ENCODE measurements around the gene TMEM128. TPM values are rescaled to one million over a fixed set of nuclear protein-coding genes. Genes with fewer than 3 reads are reported as not detected.
A peak's percentile ranks its signal among the peaks of the same experiment; 100 is the strongest.

TMEM128 gene
- total and polyA plus RNA-seq, 2 donors (not counting 1 experiment from before 2014, with no cell fraction given): 26.4 to 52.1 TPM

DNA sequence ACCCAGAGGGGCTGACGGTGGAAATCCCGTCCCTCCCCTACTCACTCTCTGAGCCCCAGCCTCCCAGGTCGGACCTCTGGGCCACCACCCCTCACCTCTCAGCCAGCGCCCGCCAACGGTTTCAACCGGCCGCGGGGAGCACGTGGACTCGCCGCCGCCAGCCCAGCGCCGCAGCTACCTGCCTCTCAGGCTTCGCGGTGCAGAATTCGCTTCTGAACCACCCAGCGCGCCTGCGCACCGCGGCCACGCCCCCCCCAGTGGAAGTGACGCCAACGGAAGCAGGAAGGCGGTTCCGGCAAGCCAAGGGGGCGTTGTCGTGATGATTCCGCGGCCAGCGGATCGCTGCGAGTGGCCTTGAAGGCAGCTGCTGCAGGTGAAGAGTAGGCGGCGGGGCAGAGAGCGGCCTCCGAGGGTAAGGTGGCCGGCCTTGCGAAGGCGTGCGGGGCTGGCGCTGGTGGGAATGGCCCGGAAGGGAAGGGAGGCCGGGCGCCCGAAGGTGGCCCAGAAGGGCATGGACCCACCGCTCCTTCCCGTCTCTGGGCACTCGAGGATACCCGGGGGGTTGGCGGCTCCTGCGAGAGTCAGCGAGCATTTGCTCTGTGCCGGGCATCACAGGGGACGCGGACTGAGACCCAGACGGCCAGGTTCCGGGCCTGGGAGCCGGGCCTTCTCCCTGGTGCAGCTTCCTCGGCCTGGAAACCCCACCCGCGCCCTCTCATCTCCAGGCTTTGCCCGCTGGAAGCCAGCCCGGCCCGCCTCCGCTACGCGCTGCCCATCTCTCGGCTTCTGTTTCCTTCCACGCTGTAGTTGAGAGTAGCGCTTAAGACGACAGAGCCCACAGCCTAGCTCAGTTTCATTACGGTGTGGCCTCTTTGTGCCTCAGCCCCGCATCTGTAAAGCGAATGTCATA lies 42.2 kb upstream of the TMEM128 start, which contains the start of the genes LYAR and ZBTB49:
Gene LYAR, minus strand, starts transcription at position 214 of the 910 bp plus-strand sequence. CDS start 6,412 bp downstream, outside the sequence.
Gene ZBTB49, plus strand, starts transcription at position 311 of the 910 bp plus-strand sequence. CDS start 9,695 bp downstream, outside the sequence.
- Histone ChIP-seq H4K20me1 (ENCODE audit: control insufficient read depth, extremely low read depth, insufficient read depth, low read length) (no peaks in the 10 kb centered on the region), H3K27ac (ENCODE audit: insufficient read depth, low read length) (peak within 1 kb of the TSS; percentile 77), H3K9me3 (ENCODE audit: control insufficient read depth, insufficient read depth, low read depth, low read length) (no peaks in the 10 kb centered on the region), H3K4me2 (ENCODE audit: extremely low read depth, insufficient read depth, low read length) (peak within 1 kb of the TSS; percentile 99), H3K27me3 (ENCODE audit: control insufficient read depth, insufficient read depth, low read length) (no peaks in the 10 kb centered on the region), H3K4me1 (ENCODE audit: control insufficient read depth, extremely low read depth, insufficient read depth, low read length) (peaks cover 13% of the 10 kb centered on the region), H2AFZ (ENCODE audit: low read length) (peak within 1 kb of the TSS; percentile 96), H3K9ac (ENCODE audit: insufficient read depth, low read length) (peak within 1 kb of the TSS; percentile 81), H3K79me2 (ENCODE audit: control insufficient read depth, insufficient read depth, low read length) (peaks cover 51% of the 10 kb centered on the region), H3K4me3 (replicated peaks in 1 of 4; ENCODE audit: control extremely low read depth in 1 of 4, insufficient read depth in 1 of 4, low read depth in 3 of 4, low read length in 4 of 4) (peak within 1 kb of the TSS; percentile 69 to 99 (median 94)), H3K36me3 (ENCODE audit: control insufficient read depth, insufficient read depth, low read length) (no peaks in the 10 kb centered on the region)
- TF ChIP-seq EZH2 (IDR thresholded peaks at IDR 0.05; ENCODE audit: low read length, missing control alignments): no peak
- TF ChIP-seq, protein P1, sequence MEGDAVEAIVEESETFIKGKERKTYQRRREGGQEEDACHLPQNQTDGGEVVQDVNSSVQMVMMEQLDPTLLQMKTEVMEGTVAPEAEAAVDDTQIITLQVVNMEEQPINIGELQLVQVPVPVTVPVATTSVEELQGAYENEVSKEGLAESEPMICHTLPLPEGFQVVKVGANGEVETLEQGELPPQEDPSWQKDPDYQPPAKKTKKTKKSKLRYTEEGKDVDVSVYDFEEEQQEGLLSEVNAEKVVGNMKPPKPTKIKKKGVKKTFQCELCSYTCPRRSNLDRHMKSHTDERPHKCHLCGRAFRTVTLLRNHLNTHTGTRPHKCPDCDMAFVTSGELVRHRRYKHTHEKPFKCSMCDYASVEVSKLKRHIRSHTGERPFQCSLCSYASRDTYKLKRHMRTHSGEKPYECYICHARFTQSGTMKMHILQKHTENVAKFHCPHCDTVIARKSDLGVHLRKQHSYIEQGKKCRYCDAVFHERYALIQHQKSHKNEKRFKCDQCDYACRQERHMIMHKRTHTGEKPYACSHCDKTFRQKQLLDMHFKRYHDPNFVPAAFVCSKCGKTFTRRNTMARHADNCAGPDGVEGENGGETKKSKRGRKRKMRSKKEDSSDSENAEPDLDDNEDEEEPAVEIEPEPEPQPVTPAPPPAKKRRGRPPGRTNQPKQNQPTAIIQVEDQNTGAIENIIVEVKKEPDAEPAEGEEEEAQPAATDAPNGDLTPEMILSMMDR (conservative IDR thresholded peaks at IDR 0.05 in 1 of 2, IDR thresholded peaks at IDR 0.05 in 1 of 2; ENCODE audit: low read depth in 1 of 2, low read length in 2 of 2): no peak
- peak; percentile 84 to 86 for DNase-seq (ENCODE audit: low read depth in 2 of 2)

DNA sequence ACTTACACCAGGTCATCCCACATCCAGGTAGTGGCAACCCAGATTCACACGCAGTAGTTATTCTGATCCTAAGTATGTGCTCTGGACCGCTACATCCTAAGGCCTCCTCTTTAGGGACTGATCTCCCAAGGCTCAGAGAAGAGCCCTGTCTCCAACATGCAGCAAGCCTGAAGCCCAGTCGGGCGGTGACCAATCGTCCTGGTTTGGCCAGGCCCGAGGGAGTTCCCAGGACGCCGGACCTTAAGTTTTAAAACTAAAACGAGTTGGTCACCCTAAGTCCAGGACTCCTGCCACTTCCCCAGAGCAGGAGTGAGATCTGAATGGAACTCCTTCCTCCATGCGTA lies 41.5 kb upstream of the TMEM128 start:
- Histone ChIP-seq H3K4me3 (replicated peaks in 1 of 4; ENCODE audit: control extremely low read depth in 1 of 4, insufficient read depth in 1 of 4, low read depth in 3 of 4, low read length in 4 of 4) (peak overlapping the region; percentile 69 to 99 (median 94)), H3K4me1 (ENCODE audit: control insufficient read depth, extremely low read depth, insufficient read depth, low read length) (peaks cover 13% of the 10 kb centered on the region), H2AFZ (ENCODE audit: low read length) (peak overlapping the region; percentile 96), H3K9ac (ENCODE audit: insufficient read depth, low read length) (peak overlapping the region; percentile 73), H3K4me2 (ENCODE audit: extremely low read depth, insufficient read depth, low read length) (peak overlapping the region; percentile 99), H3K79me2 (ENCODE audit: control insufficient read depth, insufficient read depth, low read length) (peaks cover 51% of the 10 kb centered on the region), H3K27me3 (ENCODE audit: control insufficient read depth, insufficient read depth, low read length) (no peaks in the 10 kb centered on the region), H3K9me3 (ENCODE audit: control insufficient read depth, insufficient read depth, low read depth, low read length) (no peaks in the 10 kb centered on the region), H3K27ac (ENCODE audit: insufficient read depth, low read length) (peak overlapping the region; percentile 77), H4K20me1 (ENCODE audit: control insufficient read depth, extremely low read depth, insufficient read depth, low read length) (no peaks in the 10 kb centered on the region), H3K36me3 (ENCODE audit: control insufficient read depth, insufficient read depth, low read length) (peaks cover 2% of the 10 kb centered on the region)
- DNase-seq (ENCODE audit: low read depth in 2 of 2): no peak
- TF ChIP-seq, protein P1 (conservative IDR thresholded peaks at IDR 0.05 in 1 of 2, IDR thresholded peaks at IDR 0.05 in 1 of 2; ENCODE audit: low read depth in 1 of 2, low read length in 2 of 2): no peak
- TF ChIP-seq EZH2 (IDR thresholded peaks at IDR 0.05; ENCODE audit: low read length, missing control alignments): no peak

DNA sequence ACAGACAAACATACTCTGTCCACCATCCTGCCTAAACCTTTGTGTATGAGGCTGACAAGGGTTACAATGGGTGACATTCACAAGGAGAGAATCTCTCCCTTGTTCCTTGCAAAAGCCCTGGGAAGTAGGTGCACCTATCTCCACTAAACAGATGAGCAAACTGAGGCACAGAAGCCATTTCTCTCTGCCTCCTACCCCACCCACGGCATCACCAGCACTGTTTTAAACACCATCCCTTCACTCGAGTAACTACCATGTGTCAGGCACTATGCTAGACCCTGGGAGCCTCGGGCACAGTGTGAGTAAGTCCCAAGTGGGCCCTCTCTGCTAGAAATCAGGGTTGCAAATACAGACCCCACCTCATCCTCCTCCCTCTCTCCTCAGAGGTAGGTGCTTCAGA lies 41.0 kb upstream of the TMEM128 start:
- peak overlapping the region; percentile 77 for H3K27ac ChIP-seq (ENCODE audit: insufficient read depth, low read length)
- H3K4me2 ChIP-seq (ENCODE audit: extremely low read depth, insufficient read depth, low read length): peak overlapping the region; percentile 99
- H3K27me3 ChIP-seq (ENCODE audit: control insufficient read depth, insufficient read depth, low read length): no peaks in the 10 kb centered on the region
- no peak for TF ChIP-seq EZH2 (IDR thresholded peaks at IDR 0.05; ENCODE audit: low read length, missing control alignments)
- TF ChIP-seq, protein P1 (conservative IDR thresholded peaks at IDR 0.05 in 1 of 2, IDR thresholded peaks at IDR 0.05 in 1 of 2; ENCODE audit: low read depth in 1 of 2, low read length in 2 of 2): no peak
- H2AFZ ChIP-seq (ENCODE audit: low read length): no peak overlapping the region
- DNase-seq (ENCODE audit: low read depth in 2 of 2): no peak
- H3K4me3 ChIP-seq (replicated peaks in 1 of 4; ENCODE audit: control extremely low read depth in 1 of 4, insufficient read depth in 1 of 4, low read depth in 3 of 4, low read length in 4 of 4): peak overlapping the region; percentile 69 to 99 (median 94)
- H3K9ac ChIP-seq (ENCODE audit: insufficient read depth, low read length): peak overlapping the region; percentile 73
- H3K79me2 ChIP-seq (ENCODE audit: control insufficient read depth, insufficient read depth, low read length): peaks cover 49% of the 10 kb centered on the region
- H4K20me1 ChIP-seq (ENCODE audit: control insufficient read depth, extremely low read depth, insufficient read depth, low read length): no peaks in the 10 kb centered on the region
- peaks cover 13% of the 10 kb centered on the region for H3K4me1 ChIP-seq (ENCODE audit: control insufficient read depth, extremely low read depth, insufficient read depth, low read length)
- no peaks in the 10 kb centered on the region for H3K9me3 ChIP-seq (ENCODE audit: control insufficient read depth, insufficient read depth, low read depth, low read length)
- H3K36me3 ChIP-seq (ENCODE audit: control insufficient read depth, insufficient read depth, low read length): peaks cover 2% of the 10 kb centered on the region

Data from fibroblast of lung (primary cell).